Omental fat pad (tissue), 4 donors: ENCODE data around the gene ENPP1. TPM values are rescaled to one million over a fixed set of nuclear protein-coding genes. Genes with fewer than 3 reads are reported as not detected.
A peak's percentile ranks its signal among the peaks of the same experiment; 100 is the strongest.
"Not testable (repeated sequence)": the region's sequence is repeated elsewhere in the genome, so short reads cannot be mapped to it uniquely, and the experiment has no call there.

Experiments used
- ATAC-seq: fragments of 150-250 bp; one replicate; pipeline ENCODE4 v1.9.1; 2016; ENCODE audit warnings: mild to moderate bottlenecking, moderate library complexity; ENCODE audit not compliant: low FRiP score
- DNase-seq: peaks from one replicate; pipeline ENCODE4 v3.0.0-alpha.2; 2019; ENCODE audit warnings: low spot score
- CTCF ChIP-seq, 3 donors: fragments of 450-650 bp; IDR thresholded peaks; one replicate each; pipeline ENCODE4 v1.5.1; 2016 to 2017; ENCODE audit warnings: antibody characterized with exemption in 3 of 3, mild to moderate bottlenecking in 3 of 3, moderate library complexity in 2 of 3
- total RNA-seq, 4 donors: library from RNA; depleted of rRNA; stranded (reverse); fragments of >200 nt; gene quantifications; one replicate each; pipeline ENCODE4 v1.1.0, GENCODE V29; 2016

ENPP1 gene
- total RNA-seq, 4 donors from 2014 or later, result 10.9 to 60.8 (median 19.3) TPM

- DNase-seq, result peak; percentile 84
Observed at GRCh38 chr6:131909408-131910218, 101.8 kb downstream of the ENPP1 start.

GRCh38 chr6:131910219-131910589 lies 102.4 kb downstream of the ENPP1 start:
- ATAC-seq, result no peak
- TF ChIP-seq CTCF (IDR thresholded peaks at IDR 0.05), result no peak
- DNase-seq, result no peak

More at GRCh38 chr6:131909408-131910218, 101.8 kb downstream of the ENPP1 start:
- TF ChIP-seq CTCF (IDR thresholded peaks at IDR 0.05), result peak in 1 of 3 donors; percentile 64
- peak; percentile 76 for ATAC-seq

GRCh38 chr6:131910956-131911355 lies 103.1 kb downstream of the ENPP1 start:
- no peak for ATAC-seq
- TF ChIP-seq CTCF (IDR thresholded peaks at IDR 0.05), result no peak

GRCh38 chr6:131911951-131912350 lies 104.1 kb downstream of the ENPP1 start:
- DNase-seq (no peak), ATAC-seq (no peak)
- TF ChIP-seq CTCF (IDR thresholded peaks at IDR 0.05), result no peak

More at GRCh38 chr6:131910956-131911355, 103.1 kb downstream of the ENPP1 start:
- DNase-seq, result no peak

GRCh38 chr6:131914234-131914633 lies 106.4 kb downstream of the ENPP1 start:
- no peak for TF ChIP-seq CTCF (IDR thresholded peaks at IDR 0.05)
- DNase-seq (no peak), ATAC-seq (no peak)

- peak in 1 of 3 donors; percentile 25 for TF ChIP-seq CTCF (IDR thresholded peaks at IDR 0.05)
Observed at GRCh38 chr6:131914967-131915751, 107.3 kb downstream of the ENPP1 start.

GRCh38 chr6:131916091-131916796 lies 108.4 kb downstream of the ENPP1 start:
- DNase-seq, ATAC-seq: not testable (repeated sequence)

More at GRCh38 chr6:131914967-131915751, 107.3 kb downstream of the ENPP1 start:
- DNase-seq (peak; percentile 73), ATAC-seq (peak; percentile 42)
